ENCODE measurements around the gene MRPL16. TPM values are rescaled to one million over a fixed set of nuclear protein-coding genes. Genes with fewer than 3 reads are reported as not detected.

The MRPL16 gene
- total and polyA plus RNA-seq, 2 of the 4 experiments (the other 2 are of a cell fraction) = 43.9 to 71.3 TPM

DNA sequence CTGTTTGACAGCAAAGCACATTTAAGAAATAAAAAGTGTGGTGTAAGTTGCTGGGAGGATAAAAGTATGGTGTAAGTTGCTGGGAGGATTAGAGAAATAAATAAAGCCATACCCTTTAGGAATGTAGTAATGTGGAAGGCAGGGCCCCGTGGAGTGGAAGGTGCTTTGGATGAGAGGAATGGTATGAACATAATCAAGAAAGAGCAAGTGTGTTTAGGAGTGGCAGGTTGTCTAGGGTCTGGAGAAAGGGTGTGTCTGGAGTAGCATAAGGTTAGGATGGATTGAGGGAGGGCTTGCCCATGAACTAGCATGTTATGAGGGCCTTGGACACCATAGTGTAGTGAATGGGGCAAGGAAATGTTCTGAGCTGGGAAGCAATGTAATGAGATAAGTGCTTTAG lies 18.1 kb downstream of the MRPL16 start:
- dilution Hi-C loops (cut with HindIII; ENCODE audit: low sequenced_read_pairs, unreplicated experiment) (no loop called here), in situ Hi-C loops (cut with MboI; ENCODE audit: low sequenced_read_pairs) (loop anchor here (10.0 kb wide), 1 partner anchor 118 kb away; no protein-coding TSS in a partner anchor), intact Hi-C loops (cut with micrococcal nuclease) (no loop called here)
- Histone ChIP-seq H3K27me3 (ENCODE audit: control insufficient read depth, insufficient read depth, low read length) (no peaks in the 10 kb centered on the region), H3K9me1 (ENCODE audit: insufficient read depth, low read length) (peaks cover 10% of the 10 kb centered on the region; the same call in 1 of the 2 replicates), H3K18ac (ENCODE audit: low read depth, low read length) (no peak overlapping the region), H3K23ac (ENCODE audit: low read depth, low read length) (no peak overlapping the region), H2AFZ (replicated peaks; ENCODE audit: low read length, poor library complexity) (no peak overlapping the region), H4K20me1 (ENCODE audit: insufficient read depth, low read length) (no peaks in the 10 kb centered on the region), H3K4me1 (ENCODE audit: control insufficient read depth, insufficient read depth, low read length) (peaks cover 2% of the 10 kb centered on the region), H3K36me3 (ENCODE audit: control insufficient read depth, insufficient read depth, low read length) (peaks cover 15% of the 10 kb centered on the region), H4K5ac (ENCODE audit: low read depth, low read length) (no peak overlapping the region), H2AK5ac (ENCODE audit: low read depth, low read length) (no peak overlapping the region), H2BK20ac (ENCODE audit: low read depth, low read length) (no peak overlapping the region), H2BK120ac (ENCODE audit: low read depth, low read length) (no peak overlapping the region), H3K14ac (replicated peaks; ENCODE audit: low read depth, low read length) (no peak overlapping the region), H2BK5ac (ENCODE audit: low read depth, low read length, poor library complexity, severe bottlenecking) (no peak overlapping the region), H3K4me2 (ENCODE audit: low read depth, low read length) (no peak overlapping the region), H3K9me3 (ENCODE audit: control insufficient read depth, insufficient read depth, low read length) (no peaks in the 10 kb centered on the region), H3K4me3 (ENCODE audit: insufficient read depth, low read depth, low read length) (no peak overlapping the region), H3K9ac (ENCODE audit: low read depth, low read length) (no peak overlapping the region), H3K27ac (ENCODE audit: insufficient read depth, low read length) (no peak overlapping the region), H3K4ac (ENCODE audit: low read depth, low read length) (no peak overlapping the region), H2AK9ac (replicated peaks; ENCODE audit: low read depth, low read length, poor library complexity) (peak overlapping the region; percentile 68), H4K91ac (ENCODE audit: insufficient read depth, low read depth, low read length) (no peak overlapping the region), H3K79me1 (ENCODE audit: low read depth in 1 of 2, low read length in 2 of 2) (peaks cover 0 to 3% of the 10 kb centered on the region in 2 experiments; a peak in 1 of 4 replicates), H2BK15ac (ENCODE audit: low read depth, low read length) (no peak overlapping the region), H3K56ac (ENCODE audit: extremely low read depth, insufficient read depth, low read length) (no peak overlapping the region), H4K8ac (ENCODE audit: low read depth in 2 of 2, low read length in 2 of 2) (no peak overlapping the region)
- CTCF ChIA-PET = no interaction called here
- WGBS, 2 experiments (ENCODE audit: extremely low coverage in 2 of 2, insufficient read length in 1 of 2) = 67% methylated on average over 1 of the region's 1 CpG; no CpG with 5 or more reads in 1 of the 2 experiments
- no TSS peak for BruUV-seq (replicated peaks)
- ATAC-seq (ENCODE audit: low read depth) = no peak
- POLR2A ChIA-PET (ENCODE audit: unreplicated experiment) = no interaction called here
- DNase-seq = no peak
- no peak for TF ChIP-seq RFX5 (IDR thresholded peaks at IDR 0.05; ENCODE audit: low read depth, low read length)
- TF ChIP-seq, protein P1, sequence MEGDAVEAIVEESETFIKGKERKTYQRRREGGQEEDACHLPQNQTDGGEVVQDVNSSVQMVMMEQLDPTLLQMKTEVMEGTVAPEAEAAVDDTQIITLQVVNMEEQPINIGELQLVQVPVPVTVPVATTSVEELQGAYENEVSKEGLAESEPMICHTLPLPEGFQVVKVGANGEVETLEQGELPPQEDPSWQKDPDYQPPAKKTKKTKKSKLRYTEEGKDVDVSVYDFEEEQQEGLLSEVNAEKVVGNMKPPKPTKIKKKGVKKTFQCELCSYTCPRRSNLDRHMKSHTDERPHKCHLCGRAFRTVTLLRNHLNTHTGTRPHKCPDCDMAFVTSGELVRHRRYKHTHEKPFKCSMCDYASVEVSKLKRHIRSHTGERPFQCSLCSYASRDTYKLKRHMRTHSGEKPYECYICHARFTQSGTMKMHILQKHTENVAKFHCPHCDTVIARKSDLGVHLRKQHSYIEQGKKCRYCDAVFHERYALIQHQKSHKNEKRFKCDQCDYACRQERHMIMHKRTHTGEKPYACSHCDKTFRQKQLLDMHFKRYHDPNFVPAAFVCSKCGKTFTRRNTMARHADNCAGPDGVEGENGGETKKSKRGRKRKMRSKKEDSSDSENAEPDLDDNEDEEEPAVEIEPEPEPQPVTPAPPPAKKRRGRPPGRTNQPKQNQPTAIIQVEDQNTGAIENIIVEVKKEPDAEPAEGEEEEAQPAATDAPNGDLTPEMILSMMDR (conservative IDR thresholded peaks at IDR 0.05; ENCODE audit: low read depth, low read length) = no peak

Measured in IMR-90 (cell line).